Neuronal stem cell (in vitro differentiated cells): ENCODE measurements around the gene DHX58.

ENCODE experiments used
- DNase-seq: peaks from one replicate; pipeline ENCODE4 v3.0.0-alpha.2; 2013; ENCODE audit warnings: low spot score
- H2AFZ ChIP-seq: one replicate; pipeline ENCODE4 v1.6.1; 2013; ENCODE audit warnings: mild to moderate bottlenecking, low read length, inconsistent platforms
- H2AK5ac ChIP-seq: 2 replicates; pipeline ENCODE4 v1.6.1; 2013; ENCODE audit warnings: low read depth, mild to moderate bottlenecking, inconsistent platforms, low read length, moderate library complexity, mixed read lengths
- H2BK120ac ChIP-seq: 2 replicates; pipeline ENCODE4 v1.6.1; 2013; ENCODE audit warnings: low read depth, mild to moderate bottlenecking, inconsistent platforms, low read length, moderate library complexity, mixed read lengths
- H2BK12ac ChIP-seq: one replicate; pipeline ENCODE4 v1.6.1; 2013; ENCODE audit warnings: low read length, inconsistent platforms
- H2BK15ac ChIP-seq: 2 replicates; pipeline ENCODE4 v1.6.1; 2013; ENCODE audit warnings: mild to moderate bottlenecking, low read length, inconsistent platforms, mixed read lengths
- H2BK5ac ChIP-seq: one replicate; pipeline ENCODE4 v1.6.1; 2013; ENCODE audit warnings: inconsistent platforms, mild to moderate bottlenecking, low read length, moderate library complexity
- H3K14ac ChIP-seq: one replicate; pipeline ENCODE4 v1.6.1; 2013; ENCODE audit warnings: low read length, inconsistent platforms
- H3K18ac ChIP-seq: 2 replicates; pipeline ENCODE4 v1.6.1; 2013; ENCODE audit warnings: low read length, inconsistent platforms
- H3K23ac ChIP-seq: 2 replicates; pipeline ENCODE4 v1.6.1; 2013; ENCODE audit warnings: low read depth, mild to moderate bottlenecking, mixed read lengths, low read length, inconsistent platforms; ENCODE audit not compliant: poor library complexity
- H3K27ac ChIP-seq: replicated peaks from 3 replicates; pipeline ENCODE4 v1.5.1; 2013; ENCODE audit warnings: low read length, inconsistent platforms
- H3K27me3 ChIP-seq, 3 experiments: 2 replicates each; pipeline ENCODE4 v1.6.1; 2013; ENCODE audit warnings: low read length in 3 of 3, mild to moderate bottlenecking in 2 of 3, inconsistent platforms in 1 of 3, low read depth in 1 of 3, mixed read lengths in 1 of 3, moderate library complexity in 1 of 3; ENCODE audit not compliant: control insufficient read depth in 3 of 3, insufficient read depth in 3 of 3
- H3K36me3 ChIP-seq, 2 donors: replicated peaks in 1 of 2; 2 replicates each; pipeline ENCODE4 v1.6.1; 2013; ENCODE audit warnings: low read length in 2 of 2; ENCODE audit not compliant: control insufficient read depth in 2 of 2, insufficient read depth in 2 of 2
- H3K4ac ChIP-seq: 2 replicates; pipeline ENCODE4 v1.6.1; 2013; ENCODE audit warnings: inconsistent platforms, mild to moderate bottlenecking, low read length, moderate library complexity
- H3K4me1 ChIP-seq, 2 donors: 1 replicate in 1 of 2; 2 replicates in 1 of 2; pipeline ENCODE4 v1.6.1; 2013; ENCODE audit warnings: low read length in 2 of 2, low read depth in 1 of 2; ENCODE audit not compliant: control insufficient read depth in 2 of 2, insufficient read depth in 1 of 2
- H3K4me2 ChIP-seq: one replicate; pipeline ENCODE4 v1.6.1; 2013; ENCODE audit warnings: mild to moderate bottlenecking, low read length, inconsistent platforms; ENCODE audit not compliant: insufficient read depth, poor library complexity, severe bottlenecking
- H3K4me3 ChIP-seq, 2 donors: 2 replicates each; pipeline ENCODE4 v1.5.1; 2013; ENCODE audit warnings: low read length in 2 of 2, mild to moderate bottlenecking in 2 of 2, inconsistent platforms in 1 of 2, moderate library complexity in 1 of 2
- H3K79me1 ChIP-seq: one replicate; pipeline ENCODE4 v1.6.1; 2013; ENCODE audit warnings: low read depth, mild to moderate bottlenecking, inconsistent platforms, low read length, moderate library complexity
- H3K9ac ChIP-seq: one replicate; pipeline ENCODE4 v1.6.1; 2013; ENCODE audit warnings: mild to moderate bottlenecking, low read depth, low read length, inconsistent platforms; ENCODE audit not compliant: poor library complexity
- H3K9me3 ChIP-seq, 2 donors: replicated peaks in 1 of 2; 2 replicates each; pipeline versions ENCODE3 to v1.6.1; 2013; ENCODE audit warnings: low read length in 2 of 2, mild to moderate bottlenecking in 2 of 2, inconsistent platforms in 1 of 2, low read depth in 1 of 2, mixed read lengths in 1 of 2, moderate library complexity in 1 of 2; ENCODE audit not compliant: control insufficient read depth in 2 of 2, insufficient read depth in 1 of 2
- H4K8ac ChIP-seq: one replicate; pipeline ENCODE4 v1.6.1; 2013; ENCODE audit warnings: low read depth, mild to moderate bottlenecking, inconsistent platforms, low read length, moderate library complexity
- H4K91ac ChIP-seq: one replicate; pipeline ENCODE4 v1.6.1; 2013; ENCODE audit warnings: low read length, low read depth, mild to moderate bottlenecking, inconsistent platforms; ENCODE audit not compliant: poor library complexity
- WGBS, 2 donors: extraction: QIAGEN DNeasy Blood & Tissue Kit; methylation state at CpG; one replicate each; pipeline ENCODE4 v1.1.7; 2013; ENCODE audit warnings: missing lambda C conversion rate in 2 of 2, mixed read lengths in 1 of 2; ENCODE audit not compliant: insufficient read length in 2 of 2, insufficient replicate concordance in 1 of 2; ENCODE audit errors: extremely low coverage in 2 of 2; 5-methylcytosine and 5-hydroxymethylcytosine counted together

Gene DHX58

GRCh38 chr17:42059815-42060214 is 52.7 kb downstream of the DHX58 start:
- Histone ChIP-seq H3K23ac (peak overlapping the region; percentile 43), H3K4ac (no peak overlapping the region), H3K4me2 (no peak overlapping the region), H3K9me3 (peaks cover 0 to 12% of the 10 kb centered on the region in 2 donors), H3K27ac (no peak overlapping the region), H2AFZ (no peak overlapping the region), H4K91ac (no peak overlapping the region), H2BK5ac (peak overlapping the region; percentile 66), H2BK15ac (no peak overlapping the region), H4K8ac (no peak overlapping the region), H2AK5ac (no peak overlapping the region), H3K79me1 (no peaks in the 10 kb centered on the region), H3K4me1 (peaks cover 9 to 15% of the 10 kb centered on the region in 2 donors), H2BK12ac (no peak overlapping the region), H2BK120ac (no peak overlapping the region), H3K9ac (peak overlapping the region; percentile 60), H3K27me3 (peaks cover 0 to 9% (median 0%) of the 10 kb centered on the region in 3 experiments), H3K18ac (no peak overlapping the region), H3K36me3 (no peaks in the 10 kb centered on the region), H3K14ac (no peak overlapping the region), H3K4me3 (no peak overlapping the region)
- DNase-seq = no peak
- WGBS, 2 donors = no CpG with 5 or more reads among the region's 4 CpGs

- Histone ChIP-seq H2BK120ac (no peak overlapping the region), H2AFZ (no peak overlapping the region), H2BK5ac (peak overlapping the region; percentile 53), H3K14ac (no peak overlapping the region), H2AK5ac (peak overlapping the region; percentile 63), H3K4me3 (no peak overlapping the region), H4K8ac (no peak overlapping the region), H3K4me1 (peaks cover 5 to 16% of the 10 kb centered on the region in 2 donors), H3K9me3 (peaks cover 0 to 12% of the 10 kb centered on the region in 2 donors), H3K27me3 (peaks cover 0 to 23% (median 11%) of the 10 kb centered on the region in 3 experiments), H2BK15ac (no peak overlapping the region), H4K91ac (no peak overlapping the region), H3K27ac (no peak overlapping the region), H3K23ac (peak overlapping the region; percentile 55), H3K18ac (peak overlapping the region; percentile 71), H3K4me2 (no peak overlapping the region), H3K36me3 (no peaks in the 10 kb centered on the region), H3K4ac (no peak overlapping the region), H3K79me1 (peaks cover 2% of the 10 kb centered on the region), H3K9ac (no peak overlapping the region), H2BK12ac (no peak overlapping the region)
- WGBS, 2 donors = no CpG with 5 or more reads among the region's 7 CpGs
- no peak for DNase-seq
These were observed 54.5 kb downstream of the DHX58 start for GRCh38 chr17:42058063-42058462.

GRCh38 chr17:42056635-42057034 is 55.9 kb downstream of the DHX58 start:
- H3K23ac ChIP-seq = no peak overlapping the region
- no peak overlapping the region for H3K14ac ChIP-seq
- H3K27ac ChIP-seq = no peak overlapping the region
- H3K79me1 ChIP-seq = peaks cover 2% of the 10 kb centered on the region
- WGBS, 2 donors = no CpG with 5 or more reads among the region's 3 CpGs
- H2BK120ac ChIP-seq = no peak overlapping the region
- no peak overlapping the region for H3K18ac ChIP-seq
- H3K36me3 ChIP-seq = no peaks in the 10 kb centered on the region
- H2AK5ac ChIP-seq = no peak overlapping the region
- no peak overlapping the region for H3K9ac ChIP-seq
- H2BK5ac ChIP-seq = no peak overlapping the region
- no peak overlapping the region for H2BK12ac ChIP-seq
- H4K91ac ChIP-seq = no peak overlapping the region
- H3K4ac ChIP-seq = no peak overlapping the region
- H2BK15ac ChIP-seq = no peak overlapping the region
- no peak overlapping the region for H4K8ac ChIP-seq
- peaks cover 0 to 12% of the 10 kb centered on the region in 2 donors for H3K9me3 ChIP-seq
- DNase-seq = no peak
- peaks cover 0 to 29% (median 18%) of the 10 kb centered on the region in 3 experiments for H3K27me3 ChIP-seq
- no peak overlapping the region for H3K4me2 ChIP-seq
- H3K4me1 ChIP-seq = peaks cover 7 to 16% of the 10 kb centered on the region in 2 donors
- H2AFZ ChIP-seq = no peak overlapping the region
- no peak overlapping the region for H3K4me3 ChIP-seq

- H3K14ac ChIP-seq = no peak overlapping the region
- no peak overlapping the region for H3K4me2 ChIP-seq
- no peaks in the 10 kb centered on the region for H3K36me3 ChIP-seq
These were observed 57.0 kb downstream of the DHX58 start for GRCh38 chr17:42055496-42055895.

More at GRCh38 chr17:42055496-42055895, 57.0 kb downstream of the DHX58 start:
- no CpG with 5 or more reads among the region's 6 CpGs for WGBS, 2 donors
- Histone ChIP-seq H4K8ac (no peak overlapping the region), H3K4ac (no peak overlapping the region), H2AK5ac (no peak overlapping the region), H3K4me1 (peaks cover 12 to 16% of the 10 kb centered on the region in 2 donors), H3K4me3 (no peak overlapping the region), H3K27me3 (peaks cover 0 to 36% (median 27%) of the 10 kb centered on the region in 3 experiments), H2BK15ac (no peak overlapping the region), H3K79me1 (peaks cover 2% of the 10 kb centered on the region), H3K18ac (no peak overlapping the region), H2BK5ac (no peak overlapping the region), H3K27ac (no peak overlapping the region), H3K9me3 (peaks cover 0 to 12% of the 10 kb centered on the region in 2 donors), H3K23ac (no peak overlapping the region), H4K91ac (no peak overlapping the region), H2BK12ac (no peak overlapping the region), H2AFZ (no peak overlapping the region), H3K9ac (no peak overlapping the region), H2BK120ac (no peak overlapping the region)
- no peak for DNase-seq
